ENCODE data around the gene FAM229A. TPM values are rescaled to one million over a fixed set of nuclear protein-coding genes. Genes with fewer than 3 reads are reported as not detected.

The FAM229A gene
- total RNA-seq, 1 donor from 2014 or later, result 0.99 TPM

GRCh38 chr1:32332290-32333079, 29.8 kb downstream of the FAM229A start:
- no peak for DNase-seq (ENCODE audit: low read depth in 2 of 2)

- DNase-seq (ENCODE audit: low read depth in 2 of 2), result no peak
These were observed 30.7 kb downstream of the FAM229A start for GRCh38 chr1:32331549-32331948.

- DNase-seq (ENCODE audit: low read depth in 2 of 2), result no peak
These were observed 31.6 kb downstream of the FAM229A start for GRCh38 chr1:32330558-32331151.

GRCh38 chr1:32329931-32330466, 32.3 kb downstream of the FAM229A start:
- no peak for DNase-seq (ENCODE audit: low read depth in 2 of 2)

GRCh38 chr1:32327204-32327603, 35.1 kb downstream of the FAM229A start:
- DNase-seq (ENCODE audit: low read depth in 2 of 2), result no peak

- no peak for DNase-seq (ENCODE audit: low read depth in 2 of 2)
These were observed 40.5 kb downstream of the FAM229A start for GRCh38 chr1:32321712-32322291.

- DNase-seq (ENCODE audit: low read depth in 2 of 2), result no peak
These were observed 44.0 kb downstream of the FAM229A start for GRCh38 chr1:32318127-32318869.

- no peak for DNase-seq (ENCODE audit: low read depth in 2 of 2)
These were observed 45.4 kb downstream of the FAM229A start for GRCh38 chr1:32316903-32317277.

- no peak for DNase-seq (ENCODE audit: low read depth in 2 of 2)
These were observed 50.4 kb downstream of the FAM229A start for GRCh38 chr1:32311709-32312393.

Other genes with a start within 250 kb of the FAM229A start
- 46.6 and 64.9 TPM in 2 replicates for gene TXLNA, start 182.8 kb downstream of the FAM229A start, total RNA-seq
- gene CCDC28B, start 161.9 kb downstream of the FAM229A start, total RNA-seq, result 12.3 and 15.5 TPM in 2 replicates
- gene IQCC, start 156.8 kb downstream of the FAM229A start, total RNA-seq, result 0.65 and 0.79 TPM in 2 replicates
- gene DCDC2B, start 153.4 kb downstream of the FAM229A start, total RNA-seq, result not detected in 2 replicates
- 8.7 and 11.1 TPM in 2 replicates for gene TMEM234, start 140.1 kb downstream of the FAM229A start, total RNA-seq
- gene EIF3I, start 140.1 kb downstream of the FAM229A start, total RNA-seq, result 227 and 275 TPM in 2 replicates
- 0.79 and 0.87 TPM in 2 replicates for gene FAM167B, start 115.3 kb downstream of the FAM229A start, total RNA-seq
- under 0.01 TPM in 2 replicates for gene LCK, start 111.2 kb downstream of the FAM229A start, total RNA-seq
- 113 and 114 TPM in 2 replicates for gene HDAC1, start 70.4 kb downstream of the FAM229A start, total RNA-seq
- 101 and 118 TPM in 2 replicates for gene MARCKSL1, start 26.3 kb downstream of the FAM229A start, total RNA-seq
- gene TSSK3, start 54 bp upstream of the FAM229A start, total RNA-seq, result not detected in 2 replicates
- gene BSDC1, start 32.0 kb upstream of the FAM229A start, total RNA-seq, result 29.6 and 50.2 TPM in 2 replicates
- under 0.01 TPM in 2 replicates for gene ZBTB8B, start 102.6 kb upstream of the FAM229A start, total RNA-seq
- gene ZBTB8A, start 176.9 kb upstream of the FAM229A start, total RNA-seq, result 5.7 and 8.9 TPM in 2 replicates